Stimulated activated naive CD8-positive, alpha-beta T cell treated with anti-CD3 and anti-CD28 coated beads, Interleukin-15, Interleukin-2, amounts not matched to agents 100 ng/mL and 50 ng/mL, for 24 hours (primary cell): ENCODE data around the gene ARSG.

Experiments
- H3K27ac Mint-ChIP-seq: one replicate; pipeline ENCODE4 v1.8.0; 2021; ENCODE audit warnings: mild to moderate bottlenecking, mixed read lengths
- H3K27me3 Mint-ChIP-seq: one replicate; pipeline ENCODE4 v1.8.0; 2021; ENCODE audit warnings: mixed read lengths
- H3K36me3 Mint-ChIP-seq: one replicate; pipeline ENCODE4 v1.8.0; 2021; ENCODE audit warnings: low read depth, mixed read lengths
- H3K4me1 Mint-ChIP-seq: one replicate; pipeline ENCODE4 v1.8.0; 2021; ENCODE audit warnings: low read depth, mixed read lengths
- H3K4me3 Mint-ChIP-seq: one replicate; pipeline ENCODE4 v1.8.0; 2021; ENCODE audit warnings: mild to moderate bottlenecking, mixed read lengths
- H3K9me3 Mint-ChIP-seq: one replicate; pipeline ENCODE4 v1.8.0; 2021; ENCODE audit warnings: mixed read lengths

The ARSG gene

GRCh38 chr17:68433911-68434508 lies 142.7 kb downstream of the ARSG start:
- Mint-ChIP-seq H3K4me3 (no peak overlapping the region), H3K27ac (no peak overlapping the region), H3K36me3 (peaks cover 9% of the 10 kb centered on the region), H3K9me3 (no peaks in the 10 kb centered on the region), H3K4me1 (peaks cover 43% of the 10 kb centered on the region), H3K27me3 (no peaks in the 10 kb centered on the region)

DNA sequence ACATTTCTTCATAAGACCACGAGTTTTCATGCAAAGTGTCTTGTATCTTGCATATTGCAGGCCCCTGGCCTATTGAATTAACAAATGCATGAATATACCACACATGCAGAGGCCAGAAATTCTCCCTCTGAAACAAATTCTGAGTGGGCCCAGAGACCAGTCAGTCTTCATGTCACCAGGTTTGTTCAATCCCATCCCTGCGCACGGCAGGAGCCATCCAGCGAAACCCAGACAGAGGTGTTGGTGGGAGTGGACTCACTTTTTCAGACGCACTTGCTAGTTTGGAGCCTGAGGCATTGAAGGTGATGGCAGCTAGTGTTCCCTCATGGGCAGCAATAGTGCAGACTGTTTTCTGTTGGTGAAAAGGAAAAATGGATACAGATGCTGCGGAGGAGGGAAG lies 144.1 kb downstream of the ARSG start:
- Mint-ChIP-seq H3K27me3 (no peaks in the 10 kb centered on the region), H3K36me3 (peaks cover 3% of the 10 kb centered on the region), H3K9me3 (no peaks in the 10 kb centered on the region), H3K27ac (no peak overlapping the region), H3K4me1 (peaks cover 53% of the 10 kb centered on the region), H3K4me3 (no peak overlapping the region)

- peaks cover 3% of the 10 kb centered on the region for H3K36me3 Mint-ChIP-seq
- H3K4me1 Mint-ChIP-seq = peaks cover 61% of the 10 kb centered on the region
- H3K27ac Mint-ChIP-seq = peak overlapping the region; percentile 94
- peak overlapping the region; percentile 62 for H3K4me3 Mint-ChIP-seq
- H3K9me3 Mint-ChIP-seq = no peaks in the 10 kb centered on the region
- H3K27me3 Mint-ChIP-seq = no peaks in the 10 kb centered on the region
These were observed 144.9 kb downstream of the ARSG start for GRCh38 chr17:68435876-68436842.

DNA sequence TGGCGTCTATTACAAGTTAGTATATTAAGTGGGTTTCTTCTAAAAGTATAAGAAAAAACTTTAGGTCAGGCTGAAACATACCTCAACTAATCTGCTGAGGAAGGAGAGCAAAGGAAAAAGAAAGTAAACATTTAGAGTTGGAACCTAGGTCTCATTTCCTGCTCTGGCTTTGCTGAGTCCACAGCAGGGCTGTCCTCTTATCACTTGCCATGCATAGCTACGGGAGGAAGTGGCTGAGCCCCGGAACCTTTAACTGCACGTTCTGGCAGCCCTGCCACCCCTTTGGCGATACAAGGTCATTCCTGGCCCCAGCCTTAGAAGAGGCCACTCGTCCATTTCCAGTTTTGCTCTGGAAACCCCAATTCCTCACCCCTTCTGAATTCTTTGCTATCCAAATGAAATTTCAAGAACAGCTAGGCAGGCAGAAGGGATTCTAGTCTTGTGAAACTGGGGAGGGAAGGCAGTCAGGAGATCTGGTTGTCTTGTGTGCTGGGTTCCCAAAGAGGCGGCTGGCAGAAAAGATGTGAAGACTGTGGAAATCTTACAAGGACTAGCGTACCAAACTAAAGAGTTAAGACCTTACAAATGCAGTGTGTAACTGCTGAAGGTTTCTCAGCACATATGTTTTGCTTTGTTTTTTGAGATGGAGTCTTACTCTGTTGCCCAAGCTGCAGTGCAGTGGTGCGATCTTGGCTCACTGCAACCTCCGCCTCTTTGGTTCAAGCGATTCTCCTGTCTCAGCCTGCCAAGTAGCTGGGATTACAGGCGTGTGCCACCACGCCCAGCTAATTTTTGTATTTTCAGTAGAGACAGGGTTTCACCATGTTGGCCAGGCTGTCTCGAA lies 146.9 kb downstream of the ARSG start:
- Mint-ChIP-seq H3K4me1 (peaks cover 58% of the 10 kb centered on the region), H3K27ac (peak overlapping the region; percentile 89), H3K9me3 (no peaks in the 10 kb centered on the region), H3K27me3 (no peaks in the 10 kb centered on the region), H3K4me3 (peak overlapping the region; percentile 73), H3K36me3 (peaks cover 3% of the 10 kb centered on the region)

- H3K36me3 Mint-ChIP-seq = peaks cover 8% of the 10 kb centered on the region
- peaks cover 58% of the 10 kb centered on the region for H3K4me1 Mint-ChIP-seq
- H3K27me3 Mint-ChIP-seq = no peaks in the 10 kb centered on the region
- no peak overlapping the region for H3K27ac Mint-ChIP-seq
- no peaks in the 10 kb centered on the region for H3K9me3 Mint-ChIP-seq
- H3K4me3 Mint-ChIP-seq = no peak overlapping the region
These were observed 148.5 kb downstream of the ARSG start for GRCh38 chr17:68439656-68440290.

DNA sequence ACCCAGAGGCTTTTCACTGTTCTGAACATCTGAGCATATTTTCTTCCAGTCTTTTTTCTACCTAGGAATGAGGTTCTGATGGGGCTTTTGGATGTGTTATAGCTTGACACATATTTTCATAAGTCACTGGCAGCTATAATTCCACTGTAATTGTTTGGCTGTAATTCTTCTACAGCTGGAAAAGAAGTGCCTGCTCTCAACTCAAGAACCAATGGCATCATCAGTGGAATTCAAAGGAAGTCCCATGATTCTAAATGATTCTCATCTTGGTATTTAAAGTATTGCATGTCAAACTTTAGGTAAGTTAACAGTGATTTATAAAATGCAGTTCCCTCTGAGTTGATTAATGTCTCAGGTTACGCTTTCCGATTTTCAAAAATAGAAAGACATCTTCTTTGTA lies 149.2 kb downstream of the ARSG start:
- Mint-ChIP-seq H3K27ac (no peak overlapping the region), H3K4me1 (peaks cover 58% of the 10 kb centered on the region), H3K27me3 (no peaks in the 10 kb centered on the region), H3K4me3 (no peak overlapping the region), H3K9me3 (no peaks in the 10 kb centered on the region), H3K36me3 (peaks cover 8% of the 10 kb centered on the region)

DNA sequence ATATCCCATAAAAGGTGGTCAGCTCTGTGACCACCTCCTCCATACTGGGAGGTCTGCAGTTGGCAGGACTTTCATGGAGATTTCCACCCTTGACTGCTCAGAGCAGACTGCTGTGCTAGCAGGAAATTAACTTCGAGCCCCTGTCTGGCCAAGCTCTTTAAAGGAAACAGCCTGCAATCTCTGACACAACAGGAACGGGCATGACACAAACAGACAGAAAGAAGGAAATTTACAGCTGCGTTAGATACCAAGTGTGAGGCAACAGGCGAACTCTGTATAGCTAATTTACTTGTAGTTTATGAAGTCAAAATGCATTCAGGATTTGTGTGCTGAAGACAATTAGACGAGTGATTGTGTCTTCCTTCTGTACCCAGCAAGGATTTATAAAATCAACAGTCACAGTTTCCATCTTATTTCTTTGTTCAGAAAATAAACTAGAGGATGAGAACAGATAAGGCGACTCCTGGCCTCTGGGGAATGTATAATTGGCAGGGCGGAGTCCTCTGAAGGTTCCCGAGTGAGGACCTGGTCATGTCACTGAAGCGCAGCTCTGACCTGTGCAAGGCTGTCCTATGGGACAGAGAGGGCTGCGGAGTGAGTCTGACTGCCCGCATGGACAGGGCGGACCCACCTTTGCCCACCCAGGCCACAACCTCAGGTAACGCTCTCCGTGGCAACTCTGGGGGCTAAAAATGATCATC lies 149.9 kb downstream of the ARSG start:
- no peaks in the 10 kb centered on the region for H3K9me3 Mint-ChIP-seq
- H3K27me3 Mint-ChIP-seq = no peaks in the 10 kb centered on the region
- no peak overlapping the region for H3K27ac Mint-ChIP-seq
- H3K4me3 Mint-ChIP-seq = no peak overlapping the region
- H3K4me1 Mint-ChIP-seq = peaks cover 52% of the 10 kb centered on the region
- H3K36me3 Mint-ChIP-seq = peaks cover 8% of the 10 kb centered on the region

DNA sequence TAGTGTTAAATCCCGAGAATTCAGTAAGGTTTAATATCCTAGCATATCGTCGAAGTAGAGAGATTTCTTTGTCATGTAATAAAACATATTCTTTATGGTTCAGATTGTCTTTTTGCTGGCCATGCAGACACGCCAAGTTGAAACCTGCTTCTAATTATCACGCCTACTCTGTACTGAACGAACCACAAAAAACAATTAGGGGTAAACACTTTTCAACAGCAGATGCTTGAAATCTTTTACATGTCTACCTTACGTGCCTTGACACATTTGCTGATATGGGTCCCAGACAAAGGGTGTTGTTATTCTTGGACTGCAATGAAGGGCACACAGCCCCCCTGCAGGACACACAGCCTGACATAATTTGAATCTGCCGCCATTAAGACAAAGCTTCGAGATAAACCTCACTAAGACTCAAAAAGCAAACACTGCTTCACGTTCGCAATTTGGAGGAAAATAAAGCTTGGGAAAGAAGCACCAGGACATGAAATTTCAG lies 152.7 kb downstream of the ARSG start:
- H3K27ac Mint-ChIP-seq = no peak overlapping the region
- H3K36me3 Mint-ChIP-seq = peaks cover 8% of the 10 kb centered on the region
- H3K4me3 Mint-ChIP-seq = no peak overlapping the region
- H3K27me3 Mint-ChIP-seq = no peaks in the 10 kb centered on the region
- peaks cover 24% of the 10 kb centered on the region for H3K4me1 Mint-ChIP-seq
- H3K9me3 Mint-ChIP-seq = no peaks in the 10 kb centered on the region

- Mint-ChIP-seq H3K36me3 (peaks cover 8% of the 10 kb centered on the region), H3K27me3 (no peaks in the 10 kb centered on the region), H3K27ac (no peak overlapping the region), H3K9me3 (no peaks in the 10 kb centered on the region), H3K4me1 (peaks cover 11% of the 10 kb centered on the region), H3K4me3 (no peak overlapping the region)
These were observed 154.4 kb downstream of the ARSG start for GRCh38 chr17:68445671-68446070.

DNA sequence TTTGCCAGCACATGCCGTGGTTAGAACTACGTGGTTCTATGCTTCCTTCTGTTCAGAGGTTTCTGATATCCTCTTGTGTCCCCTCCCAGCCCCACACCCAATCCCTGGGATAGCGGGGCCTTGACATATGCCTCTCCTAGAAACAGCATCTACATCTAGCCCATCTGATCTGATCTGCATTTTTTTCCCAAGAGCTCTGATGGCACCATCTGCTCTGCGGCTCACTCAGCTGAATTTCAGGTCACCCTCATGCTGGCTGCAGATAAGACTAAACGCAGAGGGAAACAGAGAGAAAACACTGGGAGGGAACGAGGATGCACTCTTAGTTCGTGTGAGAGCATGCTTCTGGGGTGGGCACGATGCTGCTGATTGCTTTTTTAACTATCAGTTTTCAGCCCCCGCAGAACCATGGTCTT lies 155.3 kb downstream of the ARSG start:
- Mint-ChIP-seq H3K4me1 (peaks cover 1% of the 10 kb centered on the region), H3K27ac (no peak overlapping the region), H3K27me3 (no peaks in the 10 kb centered on the region), H3K36me3 (peaks cover 8% of the 10 kb centered on the region), H3K9me3 (no peaks in the 10 kb centered on the region), H3K4me3 (no peak overlapping the region)

DNA sequence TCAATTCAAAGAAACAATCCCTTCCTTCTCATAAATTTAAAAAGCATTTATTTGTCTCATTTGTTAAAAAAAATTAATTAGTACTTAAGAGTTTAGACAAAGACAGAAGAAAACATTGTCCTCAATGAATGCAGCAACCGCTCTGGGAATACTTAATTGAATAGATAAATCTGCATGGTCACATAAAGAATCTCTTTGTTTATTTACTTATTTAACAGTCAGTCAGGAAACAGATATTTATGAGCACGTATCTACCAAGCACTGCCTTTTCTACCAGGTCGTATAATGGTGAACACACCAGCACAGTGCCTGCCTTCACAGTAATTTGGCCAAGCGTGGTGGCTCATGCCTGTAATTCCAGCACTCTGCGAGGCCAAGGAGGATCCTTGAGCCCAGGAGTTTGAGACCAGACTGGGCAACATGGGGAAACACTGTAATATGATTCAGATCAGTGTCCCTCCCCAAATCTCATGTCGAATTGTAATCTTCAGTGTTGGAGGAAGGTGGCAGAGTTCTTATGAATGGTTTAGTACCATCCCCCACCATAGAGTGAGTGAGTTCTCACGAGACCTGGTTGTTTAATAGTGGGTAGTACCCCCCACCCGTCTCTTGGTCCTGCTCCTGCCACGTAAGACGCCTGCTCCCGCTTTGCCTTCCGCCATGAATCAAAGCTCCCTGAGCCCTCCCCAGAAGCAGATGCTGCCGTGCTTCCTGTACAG lies 157.9 kb downstream of the ARSG start:
- H3K4me1 Mint-ChIP-seq = peaks cover 4% of the 10 kb centered on the region
- no peak overlapping the region for H3K27ac Mint-ChIP-seq
- H3K36me3 Mint-ChIP-seq = peaks cover 2% of the 10 kb centered on the region
- no peak overlapping the region for H3K4me3 Mint-ChIP-seq
- H3K9me3 Mint-ChIP-seq = no peaks in the 10 kb centered on the region
- H3K27me3 Mint-ChIP-seq = no peaks in the 10 kb centered on the region

GRCh38 chr17:68450391-68450790 lies 159.1 kb downstream of the ARSG start:
- no peak overlapping the region for H3K4me3 Mint-ChIP-seq
- no peaks in the 10 kb centered on the region for H3K9me3 Mint-ChIP-seq
- no peaks in the 10 kb centered on the region for H3K27me3 Mint-ChIP-seq
- no peaks in the 10 kb centered on the region for H3K36me3 Mint-ChIP-seq
- no peak overlapping the region for H3K27ac Mint-ChIP-seq
- H3K4me1 Mint-ChIP-seq = peaks cover 4% of the 10 kb centered on the region

GRCh38 chr17:68450801-68451200 lies 159.5 kb downstream of the ARSG start:
- Mint-ChIP-seq H3K9me3 (no peaks in the 10 kb centered on the region), H3K36me3 (no peaks in the 10 kb centered on the region), H3K27ac (no peak overlapping the region), H3K4me3 (no peak overlapping the region), H3K4me1 (peaks cover 6% of the 10 kb centered on the region), H3K27me3 (no peaks in the 10 kb centered on the region)
